Stomach (tissue), 4 donors: ENCODE data around the gene ADD3.

ENCODE experiments used
- CTCF ChIP-seq, 7 experiments: fragments of 450-650 bp in 4 of 7; fragments of 200-600 bp in 3 of 7; sonication (generic) in 3 of 7; IDR thresholded peaks; one replicate each; pipeline ENCODE4 v1.5.1; 2016 to 2019; ENCODE audit warnings: antibody characterized with exemption in 7 of 7, control low read depth in 2 of 7, mild to moderate bottlenecking in 1 of 7
- POLR2AphosphoS5 ChIP-seq, 3 donors: sonication (generic); formaldehyde crosslinking; IDR thresholded peaks; one replicate each; pipeline ENCODE4 v1.6.1; 2016; ENCODE audit warnings: antibody characterized with exemption in 3 of 3

- TF ChIP-seq CTCF (IDR thresholded peaks at IDR 0.05) (no peak), POLR2AphosphoS5 (IDR thresholded peaks at IDR 0.05) (no peak)
Measured at GRCh38 chr10:110033701-110034235, 26.0 kb downstream of the ADD3 start.
